Gastrocnemius medialis (tissue), 4 donors: ENCODE results near the gene DUSP15. TPM values are rescaled to one million over a fixed set of nuclear protein-coding genes. Genes with fewer than 3 reads are reported as not detected.

Source experiments
- ATAC-seq, 2 donors: fragments of 150-250 bp; one replicate each; pipeline ENCODE4 v1.9.1; 2016
- DNase-seq, 2 donors: peaks; one replicate each; pipeline ENCODE4 v3.0.0-alpha.2; 2019
- H3K27ac ChIP-seq, 4 donors: fragments of 200-600 bp; sonication (generic); 1 replicate in 1 of 4; 2 replicates in 3 of 4; pipeline ENCODE4 v1.5.1; 2016 to 2018; ENCODE audit warnings: mild to moderate bottlenecking in 2 of 4, moderate library complexity in 1 of 4
- H3K27me3 ChIP-seq, 3 donors: fragments of 200-600 bp; sonication (generic) in 2 of 3; 1 replicate in 1 of 3; 2 replicates in 2 of 3; pipeline versions ENCODE4 v1.5.1 to v1.6.0; 2016 to 2019; ENCODE audit warnings: mild to moderate bottlenecking in 1 of 3, moderate library complexity in 1 of 3
- H3K36me3 ChIP-seq, 2 donors: fragments of 200-600 bp; sonication (generic) in 1 of 2; one replicate each; pipeline ENCODE4 v1.5.1; 2017 to 2018
- H3K4me1 ChIP-seq, 2 donors: fragments of 200-600 bp; sonication (generic) in 1 of 2; one replicate each; pipeline ENCODE4 v1.5.1; 2016 to 2017; ENCODE audit warnings: mild to moderate bottlenecking in 2 of 2
- H3K4me3 ChIP-seq, 4 donors: fragments of 200-600 bp; sonication (generic) in 3 of 4; 1 replicate in 1 of 4; 2 replicates in 3 of 4; pipeline ENCODE4 v1.5.1; 2016 to 2019; ENCODE audit warnings: mild to moderate bottlenecking in 2 of 4
- H3K9me3 ChIP-seq, 3 donors: fragments of 200-600 bp; sonication (generic) in 2 of 3; 1 replicate in 1 of 3; 2 replicates in 2 of 3; pipeline ENCODE4 v1.5.1; 2016 to 2019
- CTCF ChIP-seq, 5 experiments: fragments of 450-650 bp in 3 of 5; fragments of 200-600 bp in 2 of 5; sonication (generic) in 2 of 5; IDR thresholded peaks in 4 of 5; conservative IDR thresholded peaks in 1 of 5; 1 replicate in 4 of 5; 2 replicates in 1 of 5; pipeline ENCODE4 v1.5.1; 2016 to 2019; ENCODE audit warnings: antibody characterized with exemption in 5 of 5, mild to moderate bottlenecking in 3 of 5, moderate library complexity in 3 of 5
- POLR2A ChIP-seq, 2 donors: fragments of 450-650 bp; IDR thresholded peaks; one replicate each; pipeline ENCODE4 v1.6.1; 2017; ENCODE audit warnings: antibody characterized with exemption in 2 of 2, mild to moderate bottlenecking in 2 of 2, moderate library complexity in 2 of 2
- in situ Hi-C, 4 donors: fragments of 200-750 bp; cut with MboI; loops; one replicate each; pipeline versions ENCODE4 v1.15.0 to v1.8.0; 2017; ENCODE audit warnings: low sequenced_read_pairs in 4 of 4
- intact Hi-C: fragments of 100-400 bp; cut with DNase I; formaldehyde crosslinking; loops from one replicate; pipeline ENCODE4 v1.15.1; 2023; ENCODE audit warnings: low total_unique reads
- total RNA-seq, 4 donors: library from RNA; depleted of rRNA; stranded (reverse); fragments of >200 nt; gene quantifications; one replicate each; pipeline versions ENCODE4 v1.1.0 to v1.2.3, GENCODE V29; 2016

DUSP15 gene
- total RNA-seq, 4 donors from 2014 or later, result 1.1 TPM; not detected in 3

- ATAC-seq (no peak), DNase-seq (no peak)
- peak overlapping the region; percentile 24 to 95 (median 88) for H3K27ac ChIP-seq
- H3K4me3 ChIP-seq, result no peak overlapping the region
- H3K4me1 ChIP-seq, result peaks cover 26 to 65% of the 10 kb centered on the region in 2 donors
- no peaks in the 10 kb centered on the region for H3K9me3 ChIP-seq
- peaks cover 0 to 4% of the 10 kb centered on the region in 2 donors for H3K36me3 ChIP-seq
- intact Hi-C loops, result no loop called here
- TF ChIP-seq CTCF (IDR thresholded peaks at IDR 0.05 in 4 of 5, conservative IDR thresholded peaks at IDR 0.05 in 1 of 5), result no peak
- no peak for TF ChIP-seq POLR2A (IDR thresholded peaks at IDR 0.05)
- in situ Hi-C loops, result loop anchor here in 3 of 4 donors (10.0 to 25.0 kb wide), 4 partner anchors 90 to 208 kb away; partner anchors contain the start of genes TPX2 (in 2 of the 3) and PDRG1 (in 1 of the 3)
- no peaks in the 10 kb centered on the region for H3K27me3 ChIP-seq
These were observed 43.3 kb downstream of the DUSP15 start for GRCh38 chr20:31827059-31827458.

- TF ChIP-seq CTCF (IDR thresholded peaks at IDR 0.05 in 4 of 5, conservative IDR thresholded peaks at IDR 0.05 in 1 of 5) (no peak), POLR2A (IDR thresholded peaks at IDR 0.05) (no peak)
- intact Hi-C loops, result no loop called here
- H3K27ac ChIP-seq, result peak overlapping the region; percentile 82 to 95 (median 93)
- no peak for ATAC-seq
- H3K4me1 ChIP-seq, result peaks cover 31 to 70% of the 10 kb centered on the region in 2 donors
- H3K4me3 ChIP-seq, result no peak overlapping the region
- H3K27me3 ChIP-seq, result no peaks in the 10 kb centered on the region
- no peaks in the 10 kb centered on the region for H3K9me3 ChIP-seq
- in situ Hi-C loops, result loop anchor here in 3 of 4 donors (10.0 to 25.0 kb wide), 4 partner anchors 89 to 209 kb away; partner anchors contain the start of genes TPX2 (in 2 of the 3) and PDRG1 (in 1 of the 3)
- H3K36me3 ChIP-seq, result no peaks in the 10 kb centered on the region
- DNase-seq, result no peak
These were observed 44.3 kb downstream of the DUSP15 start for GRCh38 chr20:31826074-31826473.

- no peak for ATAC-seq
- no peak for TF ChIP-seq POLR2A (IDR thresholded peaks at IDR 0.05)
- no peak for TF ChIP-seq CTCF (IDR thresholded peaks at IDR 0.05 in 4 of 5, conservative IDR thresholded peaks at IDR 0.05 in 1 of 5)
- no peak overlapping the region for H3K4me3 ChIP-seq
- intact Hi-C loops (loop anchor here (1.0 kb wide), 1 partner anchor 207 kb away; no protein-coding TSS in a partner anchor), in situ Hi-C loops (loop anchor here (10.0 to 25.0 kb wide), 5 partner anchors 87 to 210 kb away; partner anchors contain the start of genes TPX2 (in 2 of the 4) and PDRG1 (in 1 of the 4))
- H3K36me3 ChIP-seq, result no peaks in the 10 kb centered on the region
- H3K4me1 ChIP-seq, result peaks cover 41 to 74% of the 10 kb centered on the region in 2 donors
- H3K27me3 ChIP-seq, result no peaks in the 10 kb centered on the region
- peak overlapping the region; percentile 82 to 95 (median 93) for H3K27ac ChIP-seq
- DNase-seq, result no peak
- no peaks in the 10 kb centered on the region for H3K9me3 ChIP-seq
These were observed 45.6 kb downstream of the DUSP15 start for GRCh38 chr20:31824554-31825313.

- in situ Hi-C loops (loop anchor here in 3 of 4 donors (10.0 to 25.0 kb wide), 4 partner anchors 89 to 211 kb away; partner anchors contain the start of genes PDRG1 (in 1 of the 3) and TPX2 (in 1 of the 3)), intact Hi-C loops (loop anchor here (1.0 kb wide), 1 partner anchor 207 kb away; no protein-coding TSS in a partner anchor)
- DNase-seq (no peak), ATAC-seq (no peak)
- Histone ChIP-seq H3K36me3 (no peaks in the 10 kb centered on the region), H3K4me1 (peaks cover 41 to 76% of the 10 kb centered on the region in 2 donors), H3K4me3 (no peak overlapping the region), H3K27me3 (no peaks in the 10 kb centered on the region), H3K27ac (peak overlapping the region; percentile 82 to 95 (median 93)), H3K9me3 (no peaks in the 10 kb centered on the region)
- TF ChIP-seq POLR2A (IDR thresholded peaks at IDR 0.05) (no peak), CTCF (IDR thresholded peaks at IDR 0.05 in 4 of 5, conservative IDR thresholded peaks at IDR 0.05 in 1 of 5) (no peak)
These were observed 46.2 kb downstream of the DUSP15 start for GRCh38 chr20:31824125-31824485.
